ENCODE measurements around the gene TUFT1. TPM values are rescaled to one million over a fixed set of nuclear protein-coding genes. Genes with fewer than 3 reads are reported as not detected.

TUFT1 gene
- total RNA-seq, 2 experiments from 2014 or later, result 2.3 to 2.7 TPM

DNA sequence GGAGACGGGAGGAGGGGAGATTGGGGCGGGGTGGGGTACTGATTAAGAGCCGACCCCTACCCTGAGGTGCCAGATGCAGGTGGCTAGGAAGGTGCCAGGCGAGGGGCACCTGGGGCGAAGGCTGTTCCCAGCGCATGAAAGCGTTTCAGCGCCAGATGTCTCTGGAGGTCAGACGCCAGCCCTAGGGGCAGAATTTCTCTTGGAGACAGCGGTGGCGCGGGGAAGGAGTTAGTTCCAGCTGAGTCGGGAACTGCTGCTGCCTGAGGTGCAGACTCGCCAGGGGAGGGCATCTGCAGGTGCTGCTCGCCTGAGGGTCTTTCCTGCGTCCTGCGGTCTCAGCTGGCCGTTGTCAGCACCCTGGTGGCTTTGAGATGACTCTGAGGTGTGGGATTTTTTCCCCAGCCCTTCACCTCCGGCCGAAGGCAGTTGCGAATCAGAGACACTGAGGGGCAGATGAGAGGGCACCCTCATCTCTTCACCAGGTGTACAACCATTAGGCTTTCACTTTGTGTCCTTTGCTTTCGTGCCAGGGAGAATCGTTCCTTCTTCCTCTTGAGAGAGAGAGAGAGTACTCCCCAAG lies 28.4 kb upstream of the TUFT1 start:
- ChIA-PET POLR2A (interaction anchor here (0.7 kb wide), 1 partner anchor 442 kb away, joined by 11 read pairs; no protein-coding TSS in a partner anchor), CTCF (interaction anchor here (1.6 kb wide), 1 partner anchor 36 kb away, joined by 5 read pairs; no protein-coding TSS in a partner anchor)

DNA sequence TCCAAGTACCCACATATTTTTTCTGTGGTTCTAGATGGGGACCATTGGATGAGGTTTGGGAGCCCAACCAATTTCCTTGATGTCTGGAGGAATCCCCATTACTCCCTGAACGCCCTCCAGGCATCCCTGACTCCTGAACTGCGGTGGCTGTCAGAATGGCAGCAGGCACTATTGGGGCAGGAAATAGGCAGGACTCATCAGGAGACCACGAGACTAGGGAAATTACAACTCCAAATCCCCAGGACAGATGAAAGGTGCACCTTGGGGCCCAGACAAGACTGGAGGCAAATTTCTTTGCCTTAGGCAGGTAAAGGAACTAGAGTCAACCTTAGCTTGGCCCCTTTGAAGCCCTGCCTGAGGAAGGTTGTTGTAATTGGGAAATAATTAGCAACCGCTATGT lies 27.8 kb upstream of the TUFT1 start:
- POLR2A ChIA-PET, result no interaction called here
- CTCF ChIA-PET, result no interaction called here

DNA sequence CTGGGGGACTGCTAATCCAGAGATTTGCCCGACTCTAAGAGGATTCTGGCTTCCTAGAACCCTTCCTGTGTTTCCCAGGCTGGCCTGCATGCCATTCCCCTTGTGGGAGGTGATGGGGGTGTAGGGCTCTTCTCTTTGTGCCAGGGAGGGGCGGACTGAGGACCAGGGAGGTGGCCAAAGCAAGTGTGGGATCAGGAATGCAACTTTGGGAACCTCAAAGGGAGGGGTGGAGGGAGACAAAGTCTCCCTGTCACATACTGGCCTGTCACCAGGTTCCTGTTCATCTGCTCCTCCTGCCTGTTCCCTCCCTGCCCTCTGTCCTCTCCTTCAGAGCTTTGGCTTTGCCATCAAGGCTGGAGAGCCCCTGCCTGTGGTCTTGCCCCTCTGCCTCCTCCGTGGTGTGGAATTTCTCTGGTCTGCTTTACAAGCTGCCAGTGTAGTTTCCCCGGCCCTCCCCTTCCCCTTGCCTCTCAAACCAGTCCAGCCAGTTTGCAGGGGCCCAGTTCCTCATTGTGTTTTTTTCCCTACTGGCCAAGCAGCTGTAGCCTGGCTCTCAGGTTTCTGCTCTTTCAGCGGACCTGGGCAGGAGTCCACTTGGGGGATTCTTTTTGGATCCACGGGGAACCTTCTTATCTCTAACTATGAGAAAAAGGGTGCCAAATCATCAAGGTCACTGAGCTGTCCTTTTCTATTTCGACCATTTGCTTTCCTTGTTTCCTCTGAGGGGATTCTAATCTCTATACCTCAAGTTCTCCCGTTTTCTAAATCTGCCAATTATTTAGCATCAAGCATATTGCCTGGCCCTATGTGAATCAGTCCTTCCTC lies 27.1 kb upstream of the TUFT1 start:
- POLR2A ChIA-PET, result no interaction called here
- CTCF ChIA-PET, result no interaction called here

DNA sequence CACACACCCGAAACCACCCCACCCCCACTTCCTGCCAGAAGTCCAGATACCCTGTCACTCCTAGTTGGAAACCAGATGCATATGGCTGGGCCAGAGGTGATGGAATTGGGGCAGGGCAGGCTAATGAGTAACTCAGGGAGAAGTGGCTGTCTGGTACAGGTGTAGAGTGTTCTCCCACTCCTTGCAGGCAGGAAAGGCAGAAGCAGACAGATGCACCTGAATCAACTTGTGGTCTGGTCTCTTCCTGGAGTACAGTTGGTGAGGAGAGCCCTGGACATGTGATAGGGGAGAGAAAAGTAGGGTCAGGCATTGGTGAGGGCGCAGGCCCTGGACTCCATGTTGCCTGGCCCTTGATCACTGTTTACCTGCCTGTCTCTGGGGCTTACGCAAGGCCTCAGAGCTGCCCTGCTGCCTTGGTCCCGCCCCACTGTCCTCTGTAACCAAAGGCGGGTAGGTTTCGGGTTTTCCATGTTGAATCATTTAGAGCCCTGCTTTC lies 26.4 kb upstream of the TUFT1 start:
- ChIA-PET CTCF (no interaction called here), POLR2A (no interaction called here)

DNA sequence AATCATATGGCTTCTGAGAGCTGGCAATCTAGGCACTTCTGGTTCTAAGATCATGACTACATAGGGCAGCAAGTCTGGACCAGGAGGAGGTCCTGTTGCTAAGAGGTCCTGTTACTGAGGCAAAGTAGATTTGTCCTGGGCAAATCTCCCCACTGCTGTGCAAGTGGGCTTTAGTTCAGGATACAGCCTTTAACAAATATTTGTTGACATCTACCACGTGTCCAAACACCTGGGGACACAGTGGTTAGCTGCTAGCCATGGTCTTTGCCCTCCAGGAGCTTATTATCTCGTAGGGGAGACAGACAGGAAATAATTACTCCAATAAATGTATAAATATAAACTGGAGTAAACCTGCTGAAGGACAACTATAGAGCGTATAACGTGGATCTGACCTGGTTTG lies 25.7 kb upstream of the TUFT1 start:
- ChIA-PET CTCF (no interaction called here), POLR2A (no interaction called here)

DNA sequence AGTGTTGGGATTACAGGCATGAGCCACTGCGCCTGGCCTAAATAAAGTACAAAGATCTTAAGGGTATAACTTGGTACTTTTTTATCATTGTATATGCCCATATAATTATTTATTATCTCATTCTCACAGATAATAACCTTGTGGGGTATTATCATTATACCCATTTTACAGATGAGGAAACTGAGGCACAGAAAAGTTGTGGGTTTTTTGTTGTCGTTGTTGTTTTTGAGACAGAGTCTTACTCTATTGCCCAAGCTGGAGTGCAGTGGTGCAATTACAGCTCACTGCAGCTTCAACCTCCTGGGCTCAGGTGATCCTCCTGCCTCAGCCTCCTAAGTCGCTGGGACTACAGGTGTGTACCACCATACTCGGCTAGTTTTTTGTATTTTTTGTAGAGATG lies 24.8 kb upstream of the TUFT1 start:
- ChIA-PET POLR2A (no interaction called here), CTCF (no interaction called here)

DNA sequence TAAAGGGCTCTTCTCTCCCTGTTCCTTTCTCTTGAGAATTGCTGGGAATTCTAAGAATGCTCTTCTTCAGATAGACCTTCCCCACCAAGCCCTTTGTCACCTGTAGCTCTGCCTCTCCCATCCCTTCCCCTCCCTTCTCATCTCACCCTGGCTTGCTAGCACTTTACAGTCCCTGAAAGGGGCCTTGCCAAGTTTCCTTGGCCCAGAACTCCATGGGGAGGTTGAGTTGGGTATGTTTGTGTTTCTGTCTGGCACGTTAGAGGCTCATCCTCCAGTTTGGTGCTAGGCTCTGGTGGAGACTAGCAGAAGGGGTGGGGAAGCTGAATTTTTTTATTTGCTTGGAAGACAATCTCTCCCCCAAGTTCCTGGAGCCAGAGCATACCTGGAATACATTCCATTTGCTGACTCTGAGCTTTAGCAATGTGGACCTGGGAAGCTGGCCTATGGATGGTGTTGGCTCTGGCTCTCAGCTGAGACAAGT lies 24.0 kb upstream of the TUFT1 start:
- ChIA-PET CTCF (no interaction called here), POLR2A (no interaction called here)

DNA sequence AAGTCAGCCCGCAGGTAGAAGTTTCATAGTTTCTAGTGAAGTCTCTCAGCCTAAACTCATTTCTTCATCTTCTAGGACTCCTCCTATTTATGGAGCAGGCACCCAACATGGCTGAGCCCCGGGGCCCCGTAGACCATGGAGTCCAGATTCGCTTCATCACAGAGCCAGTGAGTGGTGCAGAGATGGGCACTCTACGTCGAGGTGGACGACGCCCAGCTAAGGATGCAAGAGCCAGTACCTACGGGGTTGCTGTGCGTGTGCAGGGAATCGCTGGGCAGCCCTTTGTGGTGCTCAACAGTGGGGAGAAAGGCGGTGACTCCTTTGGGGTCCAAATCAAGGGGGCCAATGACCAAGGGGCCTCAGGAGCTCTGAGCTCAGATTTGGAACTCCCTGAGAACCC lies 21.7 kb upstream of the TUFT1 start:
- CTCF ChIA-PET, result no interaction called here
- POLR2A ChIA-PET, result no interaction called here

DNA sequence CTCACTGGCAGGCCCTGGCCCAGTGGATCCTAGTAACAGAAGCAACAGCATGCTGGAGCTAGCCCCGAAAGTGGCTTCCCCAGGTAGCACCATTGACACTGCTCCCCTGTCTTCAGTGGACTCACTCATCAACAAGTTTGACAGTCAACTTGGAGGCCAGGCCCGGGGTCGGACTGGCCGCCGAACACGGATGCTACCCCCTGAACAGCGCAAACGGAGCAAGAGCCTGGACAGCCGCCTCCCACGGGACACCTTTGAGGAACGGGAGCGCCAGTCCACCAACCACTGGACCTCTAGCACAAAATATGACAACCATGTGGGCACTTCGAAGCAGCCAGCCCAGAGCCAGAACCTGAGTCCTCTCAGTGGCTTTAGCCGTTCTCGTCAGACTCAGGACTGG lies 21.2 kb upstream of the TUFT1 start:
- CTCF ChIA-PET, result no interaction called here
- POLR2A ChIA-PET, result no interaction called here

DNA sequence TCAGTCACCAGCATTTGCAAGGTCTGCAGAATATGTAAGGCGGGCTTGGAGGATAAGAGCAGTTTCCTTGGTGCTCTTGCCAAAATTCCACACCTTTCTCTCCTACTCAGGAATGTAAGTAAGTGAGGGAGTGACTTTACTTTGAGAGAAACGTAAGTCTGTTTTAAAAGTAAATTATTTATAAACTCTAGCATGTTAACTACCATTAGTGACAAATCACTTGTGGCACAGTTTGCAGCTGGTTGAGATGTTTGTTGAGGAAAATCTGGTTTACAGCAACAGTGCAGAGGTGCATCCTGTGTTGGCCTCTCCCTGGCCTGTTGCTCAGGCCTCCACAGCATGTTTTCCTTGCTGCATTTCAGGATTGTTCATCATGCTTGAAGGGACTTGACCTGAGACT lies 20.4 kb upstream of the TUFT1 start:
- ChIA-PET POLR2A (interaction anchor here (0.5 kb wide), 1 partner anchor 23 kb away, joined by 7 read pairs; no protein-coding TSS in a partner anchor), CTCF (no interaction called here)

DNA sequence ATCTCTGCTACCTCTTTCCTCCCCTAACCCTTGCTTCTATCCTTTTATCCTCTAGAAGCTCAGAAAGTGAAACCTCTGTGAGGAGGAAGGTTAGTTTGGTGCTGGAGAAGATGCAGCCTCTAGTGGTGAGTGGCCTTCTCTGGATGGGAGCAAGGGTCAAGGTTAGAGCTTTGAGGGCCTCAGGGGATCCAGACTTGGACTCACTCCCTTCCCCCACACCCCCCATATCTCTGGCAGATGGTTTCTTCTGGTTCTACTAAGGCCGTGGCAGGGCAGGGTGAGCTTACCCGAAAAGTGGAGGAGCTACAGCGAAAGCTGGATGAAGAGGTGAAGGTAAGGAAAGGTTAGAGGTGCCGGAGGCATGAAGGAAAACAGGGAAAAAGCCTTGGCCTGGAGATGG lies 19.8 kb upstream of the TUFT1 start:
- POLR2A ChIA-PET, result interaction anchor here (0.5 kb wide), 1 partner anchor 22 kb away, joined by 7 read pairs; no protein-coding TSS in a partner anchor
- CTCF ChIA-PET, result no interaction called here

DNA sequence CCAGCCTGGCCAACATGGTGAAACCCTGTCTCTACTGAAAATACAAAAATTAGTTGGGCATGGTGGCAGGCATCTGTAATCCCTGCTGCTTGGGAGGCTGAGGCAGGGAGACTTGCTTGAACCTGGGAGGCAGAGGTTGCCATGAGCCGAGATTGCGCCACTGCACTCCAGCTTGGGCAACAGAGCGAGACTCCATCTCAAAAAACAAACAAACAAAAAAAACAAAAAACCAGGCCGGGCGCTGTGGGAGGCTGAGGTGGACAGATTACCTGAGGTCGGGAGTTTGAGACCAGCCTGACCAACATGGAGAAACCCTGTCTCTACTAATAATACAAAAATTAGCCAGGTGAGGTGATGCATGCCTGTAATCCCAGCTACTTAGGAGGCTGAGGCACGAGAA lies 17.7 kb upstream of the TUFT1 start:
- POLR2A ChIA-PET, result interaction anchor here (0.8 kb wide), 1 partner anchor 322 kb away, joined by 6 read pairs; no protein-coding TSS in a partner anchor
- CTCF ChIA-PET, result interaction anchor here (1.0 kb wide), 1 partner anchor 8 kb away, joined by 4 read pairs; no protein-coding TSS in a partner anchor

DNA sequence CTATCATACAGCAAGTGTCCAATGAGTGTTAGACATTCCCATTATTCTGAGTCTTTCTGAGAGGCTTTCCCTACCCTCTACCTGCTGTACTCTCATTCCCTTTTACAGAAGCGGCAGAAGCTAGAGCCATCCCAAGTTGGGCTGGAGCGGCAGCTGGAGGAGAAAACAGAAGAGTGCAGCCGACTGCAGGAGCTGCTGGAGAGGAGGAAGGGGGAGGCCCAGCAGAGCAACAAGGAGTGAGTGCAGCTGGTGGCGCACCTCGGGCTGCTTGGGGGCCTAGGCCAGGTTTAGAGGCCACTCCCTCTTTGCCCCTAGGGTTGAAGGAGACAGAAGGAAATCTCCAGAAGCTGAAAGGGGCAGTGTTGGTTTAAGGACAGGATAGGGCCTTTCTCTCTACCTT lies 16.8 kb upstream of the TUFT1 start:
- CTCF ChIA-PET, result no interaction called here
- POLR2A ChIA-PET, result interaction anchor here (0.6 to 0.8 kb wide), 2 partner anchors 30 to 321 kb away, joined by 3 to 6 read pairs; no protein-coding TSS in a partner anchor

DNA sequence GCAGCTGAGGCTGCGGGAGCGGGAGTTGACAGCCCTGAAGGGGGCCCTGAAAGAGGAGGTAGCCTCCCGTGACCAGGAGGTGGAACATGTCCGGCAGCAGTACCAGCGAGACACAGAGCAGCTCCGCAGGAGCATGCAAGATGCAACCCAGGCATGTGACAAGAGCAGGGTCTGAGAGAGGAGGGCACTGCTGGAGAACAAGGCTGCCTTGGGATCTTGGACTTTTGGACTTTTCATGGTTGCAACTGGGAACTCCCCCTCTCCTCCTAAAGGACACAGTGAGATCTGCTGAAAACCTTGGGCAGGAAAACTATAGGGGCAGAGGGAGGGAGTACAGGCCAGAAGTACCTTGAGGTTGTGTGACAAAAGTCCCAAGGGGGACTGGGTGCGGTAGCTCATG lies 15.4 kb upstream of the TUFT1 start:
- ChIA-PET POLR2A (no interaction called here), CTCF (no interaction called here)

DNA sequence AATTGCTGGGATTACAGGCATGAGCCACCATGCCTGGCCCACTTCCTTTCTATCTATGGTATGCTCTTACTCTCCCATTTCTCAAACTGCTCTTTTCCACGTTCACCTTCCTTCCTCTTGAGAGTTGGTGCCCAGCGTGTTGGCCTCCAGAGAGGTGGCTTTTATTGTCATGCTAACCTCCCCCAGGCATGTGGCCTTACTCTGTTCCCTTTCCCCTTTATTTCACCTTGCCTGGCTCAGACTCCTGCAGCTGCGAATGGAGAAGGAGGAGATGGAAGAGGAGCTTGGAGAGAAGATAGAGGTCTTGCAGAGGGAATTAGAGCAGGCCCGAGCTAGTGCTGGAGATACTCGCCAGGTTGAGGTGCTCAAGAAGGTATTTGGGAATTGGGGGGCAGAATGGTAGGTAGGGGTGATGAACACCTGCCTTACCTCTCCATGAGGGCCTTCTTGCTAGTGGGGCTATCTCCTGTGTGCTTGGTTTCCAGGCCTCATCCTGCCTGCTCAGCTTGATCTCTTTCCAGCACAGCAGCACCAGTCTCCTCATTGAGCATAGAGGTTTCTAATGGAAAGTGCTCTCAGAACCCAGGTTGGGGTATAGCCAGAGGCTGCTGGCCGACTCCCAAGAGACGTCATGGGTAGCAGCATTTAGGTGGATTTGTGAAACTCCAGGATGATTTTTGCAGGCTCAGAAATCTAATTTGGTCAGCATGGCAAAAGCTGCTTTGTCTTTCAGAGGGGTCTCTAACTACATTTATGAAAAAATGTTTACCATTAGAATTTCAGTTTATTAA lies 13.2 kb upstream of the TUFT1 start:
- CTCF ChIA-PET, result no interaction called here
- POLR2A ChIA-PET, result no interaction called here

DNA sequence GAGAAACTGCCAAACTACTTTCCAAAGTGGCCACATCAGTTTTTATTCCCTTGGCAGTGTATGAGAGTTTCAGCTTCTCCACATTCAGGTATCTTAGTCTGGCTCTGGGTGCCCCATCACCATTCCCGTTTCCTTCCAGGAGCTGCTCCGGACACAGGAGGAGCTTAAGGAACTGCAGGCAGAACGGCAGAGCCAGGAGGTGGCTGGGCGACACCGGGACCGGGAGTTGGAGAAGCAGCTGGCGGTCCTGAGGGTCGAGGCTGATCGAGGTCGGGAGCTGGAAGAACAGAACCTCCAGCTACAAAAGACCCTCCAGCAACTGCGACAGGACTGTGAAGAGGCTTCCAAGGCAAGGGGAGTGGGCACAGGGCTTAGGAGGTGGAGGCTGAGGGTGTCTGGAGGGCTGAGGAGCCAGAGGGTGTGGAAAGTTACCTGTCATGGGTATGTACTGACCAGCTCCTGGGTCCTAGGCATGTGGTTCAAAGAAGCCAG lies 10.9 kb upstream of the TUFT1 start:
- ChIA-PET CTCF (no interaction called here), POLR2A (no interaction called here)

DNA sequence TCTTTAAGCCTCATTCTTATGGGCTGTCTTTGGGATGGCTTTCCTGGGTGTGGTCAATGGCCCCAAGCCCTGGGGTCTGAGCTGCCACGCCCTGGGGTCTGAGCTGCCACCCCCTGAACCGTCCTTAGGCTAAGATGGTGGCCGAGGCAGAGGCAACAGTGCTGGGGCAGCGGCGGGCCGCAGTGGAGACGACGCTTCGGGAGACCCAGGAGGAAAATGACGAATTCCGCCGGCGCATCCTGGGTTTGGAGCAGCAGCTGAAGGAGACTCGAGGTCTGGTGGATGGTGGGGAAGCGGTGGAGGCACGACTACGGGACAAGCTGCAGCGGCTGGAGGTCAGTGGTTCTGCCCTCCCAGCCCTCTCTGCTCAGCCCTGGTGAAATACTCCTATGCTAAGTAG lies 10.3 kb upstream of the TUFT1 start:
- POLR2A ChIA-PET, result no interaction called here
- CTCF ChIA-PET, result no interaction called here

DNA sequence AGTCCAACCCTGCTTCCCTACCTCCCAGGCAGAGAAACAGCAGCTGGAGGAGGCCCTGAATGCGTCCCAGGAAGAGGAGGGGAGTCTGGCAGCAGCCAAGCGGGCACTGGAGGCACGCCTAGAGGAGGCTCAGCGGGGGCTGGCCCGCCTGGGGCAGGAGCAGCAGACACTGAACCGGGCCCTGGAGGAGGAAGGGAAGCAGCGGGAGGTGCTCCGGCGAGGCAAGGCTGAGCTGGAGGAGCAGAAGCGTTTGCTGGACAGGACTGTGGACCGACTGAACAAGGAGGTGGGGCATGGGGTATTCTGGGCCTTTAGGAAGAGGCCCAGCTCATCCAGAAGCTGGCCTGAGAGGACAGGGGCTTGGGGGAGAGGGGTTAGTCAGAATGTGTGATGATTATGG lies 9.6 kb upstream of the TUFT1 start:
- ChIA-PET CTCF (interaction anchor here (0.6 to 0.9 kb wide), 2 partner anchors 9 to 25 kb away, joined by 4 read pairs; no protein-coding TSS in a partner anchor), POLR2A (no interaction called here)

DNA sequence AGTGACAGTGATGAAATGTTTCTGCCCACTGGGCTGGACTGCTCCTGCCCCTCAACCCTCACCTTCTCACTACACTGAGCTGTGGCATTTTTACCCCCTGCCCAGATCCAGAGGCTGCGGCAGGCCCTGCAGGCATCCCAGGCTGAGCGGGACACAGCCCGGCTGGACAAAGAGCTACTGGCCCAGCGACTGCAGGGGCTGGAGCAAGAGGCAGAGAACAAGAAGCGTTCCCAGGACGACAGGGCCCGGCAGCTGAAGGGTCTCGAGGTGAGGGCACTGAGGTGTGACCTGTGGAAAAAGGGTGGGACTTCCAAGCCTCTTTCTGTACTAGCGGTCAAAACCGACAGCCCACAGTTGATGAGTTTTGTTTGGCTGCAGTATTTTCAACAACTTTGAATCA lies 6.2 kb upstream of the TUFT1 start:
- ChIA-PET POLR2A (no interaction called here), CTCF (interaction anchor here (1.4 kb wide), 1 partner anchor 201 kb away, joined by 3 read pairs; no protein-coding TSS in a partner anchor)

DNA sequence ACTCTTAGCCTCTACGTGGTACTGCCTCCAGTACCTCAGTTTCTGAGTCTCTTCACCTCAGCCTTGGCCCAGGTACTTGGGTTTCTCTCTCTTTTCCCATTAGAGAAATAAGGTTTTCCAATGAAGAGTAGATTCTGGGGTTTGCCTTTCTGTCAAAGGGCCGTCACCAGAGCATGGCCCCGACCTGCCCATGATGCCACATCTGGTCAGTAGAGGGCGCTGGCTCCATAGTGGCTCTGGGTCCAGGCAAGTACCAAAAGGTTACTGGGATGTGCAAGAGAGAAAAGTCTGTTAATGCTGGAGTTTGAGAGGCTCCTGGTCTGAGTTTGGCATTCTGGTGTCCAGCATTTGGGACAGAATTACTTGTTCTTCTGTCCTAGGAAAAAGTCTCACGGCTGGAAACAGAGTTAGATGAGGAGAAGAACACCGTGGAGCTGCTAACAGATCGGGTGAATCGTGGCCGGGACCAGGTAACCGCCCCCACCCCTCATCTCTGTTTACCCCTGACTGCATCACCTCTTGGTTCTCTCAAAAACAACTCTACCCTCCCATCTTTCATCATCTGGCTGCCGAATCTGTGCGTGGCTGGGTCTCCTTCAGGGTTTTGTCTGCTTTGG lies 5.3 kb upstream of the TUFT1 start:
- ChIA-PET CTCF (interaction anchor here (1.0 kb wide), 1 partner anchor 347 kb away, joined by 3 read pairs; no protein-coding TSS in a partner anchor), POLR2A (no interaction called here)

All from activated CD8-positive, alpha-beta memory T cell treated with anti-CD3 and anti-CD28 coated beads for 36 hours (primary cell).